GM21367 (cell line): Measurements from ENCODE around the gene VENTX.

Experiments used
- ATAC-seq: cut with Tn5 transposase; IDR thresholded peaks from one replicate; pipeline ENCODE4 v1.9.1; 2021; ENCODE audit not compliant: unreplicated experiment

The VENTX gene

GRCh38 chr10:133201948-133202725 lies 35.5 kb upstream of the VENTX start:
- ATAC-seq, result no peak

DNA sequence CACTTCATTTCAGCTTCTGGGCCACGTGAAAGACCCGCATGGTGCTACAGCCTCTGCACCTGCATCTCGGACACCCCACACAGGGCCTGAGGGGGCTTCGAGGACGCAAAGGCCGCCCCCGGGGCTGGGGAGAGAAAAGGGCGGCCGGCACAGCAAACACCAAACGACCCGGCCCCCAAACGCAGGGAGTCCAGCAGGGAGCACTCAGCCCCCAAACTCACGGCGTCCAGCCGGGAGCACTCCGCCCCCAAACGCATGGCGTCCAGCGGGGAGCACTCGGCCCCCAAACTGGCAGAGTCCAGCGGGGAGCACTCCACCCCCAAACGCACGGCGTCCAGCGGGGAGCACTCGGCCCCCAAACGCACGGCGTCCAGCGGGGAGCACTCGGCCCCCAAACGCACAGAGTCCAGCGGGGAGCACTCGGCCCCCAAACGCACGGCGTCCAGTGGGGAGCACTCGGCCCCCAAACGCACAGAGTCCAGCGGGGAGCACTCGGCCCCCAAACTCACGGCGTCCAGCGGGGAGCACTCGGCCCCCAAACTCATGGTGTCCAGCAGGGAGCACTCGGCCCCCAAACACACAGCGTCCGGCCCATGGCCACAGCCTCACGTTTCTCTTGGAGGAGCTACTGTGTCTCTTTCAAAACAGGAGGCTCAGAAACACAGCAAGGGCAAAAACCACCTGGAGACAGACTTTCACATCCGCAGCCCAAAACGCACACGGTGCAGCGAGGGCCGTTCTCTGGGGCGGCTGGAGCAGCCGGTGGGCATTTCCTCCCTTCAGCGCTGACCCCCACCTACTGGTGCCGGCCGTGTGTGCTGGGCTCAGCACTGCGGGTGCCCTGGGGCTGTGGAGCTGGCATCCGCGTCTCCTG lies 34.6 kb upstream of the VENTX start:
- no peak for ATAC-seq

GRCh38 chr10:133203652-133204195 lies 33.9 kb upstream of the VENTX start:
- no peak for ATAC-seq

- ATAC-seq, result no peak
Observed at GRCh38 chr10:133204226-133205015, 33.2 kb upstream of the VENTX start.

GRCh38 chr10:133205146-133205545 lies 32.5 kb upstream of the VENTX start:
- ATAC-seq, result no peak

DNA sequence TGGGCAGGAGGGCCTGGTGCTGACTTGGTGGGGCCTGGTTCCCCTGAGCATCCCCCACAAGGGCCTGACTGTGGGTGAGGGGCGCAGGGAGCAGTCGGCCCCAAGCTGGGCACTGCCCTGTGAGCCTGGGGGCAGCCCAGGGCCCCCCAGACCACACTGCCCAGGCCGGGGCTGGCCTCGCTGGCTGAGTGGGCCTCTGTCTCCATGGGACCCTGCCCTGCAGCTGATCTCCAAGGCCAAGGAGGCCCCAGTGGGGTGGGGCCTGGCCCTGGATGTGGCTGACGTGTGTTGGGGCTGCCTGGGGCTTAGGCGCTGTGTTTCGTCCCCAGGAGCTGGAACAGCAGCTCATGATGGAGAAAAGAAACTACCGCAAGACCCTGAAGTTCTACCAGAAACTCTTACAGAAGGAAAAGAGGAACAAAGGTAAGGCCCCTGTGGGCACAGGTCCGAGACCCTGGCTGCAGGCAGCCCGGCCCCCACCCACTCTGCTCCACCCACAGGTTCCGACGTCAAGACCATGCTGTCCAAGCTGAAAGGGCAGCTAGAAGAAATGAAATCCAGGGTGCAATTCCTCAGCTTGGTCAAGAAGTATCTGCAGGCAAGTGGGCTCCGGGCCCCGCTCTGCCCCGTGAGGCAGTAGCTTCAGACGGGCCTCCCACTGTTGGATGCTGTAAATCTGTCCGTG lies 31.2 kb upstream of the VENTX start:
- ATAC-seq, result no peak

DNA sequence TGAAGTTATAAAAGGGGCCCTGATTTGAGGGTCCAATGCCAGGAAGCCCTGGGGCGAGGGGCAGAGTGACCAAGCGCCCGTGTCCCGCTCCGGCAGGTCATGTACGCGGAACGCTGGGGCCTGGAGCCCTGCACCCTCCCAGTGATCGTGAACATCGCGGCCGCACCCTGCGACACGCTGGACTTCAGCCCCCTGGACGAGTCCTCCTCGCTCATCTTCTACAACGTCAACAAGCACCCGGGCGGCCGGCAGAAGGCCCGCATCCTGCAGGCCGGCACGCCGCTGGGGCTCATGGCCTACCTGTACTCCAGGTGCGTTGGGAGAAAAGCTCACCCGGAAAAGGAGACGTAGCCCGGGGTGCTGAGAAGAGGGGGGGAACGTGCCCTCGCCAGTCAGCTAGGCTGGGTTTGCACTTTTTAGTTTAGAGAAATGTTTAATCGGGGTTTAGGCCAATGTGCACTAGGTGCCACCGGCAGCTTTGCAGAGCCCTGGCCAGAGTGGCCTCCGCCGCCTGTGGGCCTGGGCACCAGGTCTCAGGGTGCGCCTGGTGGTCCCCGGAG lies 30.5 kb upstream of the VENTX start:
- ATAC-seq, result no peak

- no peak for ATAC-seq
Observed at GRCh38 chr10:133207627-133208026, 30.0 kb upstream of the VENTX start.

- ATAC-seq, result no peak
Observed at GRCh38 chr10:133208466-133208865, 29.2 kb upstream of the VENTX start.

DNA sequence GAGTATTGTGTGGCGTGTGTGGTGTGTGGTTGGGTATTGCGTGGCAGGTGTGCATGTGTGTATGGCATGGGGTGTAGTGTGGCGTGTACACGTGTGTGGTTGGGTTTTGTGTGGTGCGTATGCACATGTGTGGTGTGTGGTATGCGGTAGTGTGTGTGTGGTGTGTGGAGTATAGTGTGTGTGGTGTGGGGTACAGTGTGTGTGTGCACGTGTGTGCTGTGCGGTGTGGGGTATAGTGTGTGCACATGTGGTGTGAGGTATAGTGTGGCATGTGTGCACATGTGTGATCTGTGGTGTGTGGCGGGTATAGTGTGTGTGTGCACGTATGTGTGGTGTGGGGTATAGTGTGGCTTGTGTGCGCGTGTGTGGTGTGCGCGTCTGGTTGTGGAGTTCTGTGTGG lies 28.5 kb upstream of the VENTX start:
- no peak for ATAC-seq

DNA sequence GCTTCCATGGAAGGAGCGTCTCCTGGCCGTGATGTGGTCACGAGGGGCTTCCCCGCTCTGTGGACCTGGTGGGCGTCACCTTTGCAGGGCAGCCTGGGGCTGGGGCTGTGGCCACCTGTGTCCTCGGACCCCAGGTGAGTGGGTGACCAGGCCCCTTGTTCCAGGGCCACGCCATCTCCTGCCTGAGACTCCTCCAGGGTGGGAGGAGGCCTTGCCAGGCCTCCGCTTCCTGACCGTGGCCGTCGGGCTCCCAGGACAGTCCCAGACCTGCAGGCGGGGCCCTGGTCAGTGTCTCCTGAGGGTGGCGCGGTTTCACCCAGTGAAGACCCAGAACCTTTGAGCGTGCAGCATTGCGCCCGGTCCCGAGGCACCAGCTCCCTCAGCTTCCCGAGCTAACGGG lies 28.0 kb upstream of the VENTX start:
- no peak for ATAC-seq

DNA sequence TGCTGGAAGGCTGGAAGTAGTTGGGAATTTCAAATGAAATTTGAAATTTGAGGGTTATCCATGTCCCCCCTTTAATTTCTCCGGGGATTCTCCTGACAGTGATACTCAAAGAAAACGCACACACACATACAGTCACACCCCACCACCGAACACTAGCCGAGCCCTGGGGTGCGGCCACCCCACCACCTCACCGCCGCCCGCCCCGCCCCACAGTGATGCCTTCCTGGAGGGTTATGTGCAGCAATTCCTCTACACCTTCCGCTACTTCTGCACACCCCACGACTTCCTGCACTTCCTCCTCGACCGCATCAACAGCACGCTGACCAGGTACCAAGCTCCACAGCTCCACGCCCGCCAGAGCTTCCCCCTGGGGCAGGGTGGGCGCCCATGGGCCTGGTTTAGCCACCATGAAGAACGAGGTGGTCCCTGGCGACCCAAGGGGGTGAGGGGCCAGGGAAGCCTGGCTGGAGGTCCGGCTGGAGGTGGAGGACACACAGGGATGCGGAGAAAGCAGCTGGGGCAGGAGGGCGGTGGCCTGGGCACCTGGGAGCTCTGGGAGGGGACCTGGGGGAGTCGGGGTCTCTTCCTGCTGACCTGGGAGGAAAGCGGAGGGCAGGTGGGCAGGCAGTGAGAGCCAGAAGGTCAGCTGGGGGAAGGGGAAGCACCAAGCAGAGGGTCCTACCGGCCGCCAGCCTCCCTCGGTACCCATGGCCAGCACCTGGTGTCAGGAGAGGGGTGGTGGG lies 27.1 kb upstream of the VENTX start:
- ATAC-seq, result no peak

GRCh38 chr10:133211141-133211830 lies 26.4 kb upstream of the VENTX start:
- ATAC-seq, result no peak

- ATAC-seq, result no peak
Observed at GRCh38 chr10:133211959-133212852, 25.4 kb upstream of the VENTX start.

GRCh38 chr10:133212853-133213494 lies 24.7 kb upstream of the VENTX start:
- ATAC-seq, result no peak

DNA sequence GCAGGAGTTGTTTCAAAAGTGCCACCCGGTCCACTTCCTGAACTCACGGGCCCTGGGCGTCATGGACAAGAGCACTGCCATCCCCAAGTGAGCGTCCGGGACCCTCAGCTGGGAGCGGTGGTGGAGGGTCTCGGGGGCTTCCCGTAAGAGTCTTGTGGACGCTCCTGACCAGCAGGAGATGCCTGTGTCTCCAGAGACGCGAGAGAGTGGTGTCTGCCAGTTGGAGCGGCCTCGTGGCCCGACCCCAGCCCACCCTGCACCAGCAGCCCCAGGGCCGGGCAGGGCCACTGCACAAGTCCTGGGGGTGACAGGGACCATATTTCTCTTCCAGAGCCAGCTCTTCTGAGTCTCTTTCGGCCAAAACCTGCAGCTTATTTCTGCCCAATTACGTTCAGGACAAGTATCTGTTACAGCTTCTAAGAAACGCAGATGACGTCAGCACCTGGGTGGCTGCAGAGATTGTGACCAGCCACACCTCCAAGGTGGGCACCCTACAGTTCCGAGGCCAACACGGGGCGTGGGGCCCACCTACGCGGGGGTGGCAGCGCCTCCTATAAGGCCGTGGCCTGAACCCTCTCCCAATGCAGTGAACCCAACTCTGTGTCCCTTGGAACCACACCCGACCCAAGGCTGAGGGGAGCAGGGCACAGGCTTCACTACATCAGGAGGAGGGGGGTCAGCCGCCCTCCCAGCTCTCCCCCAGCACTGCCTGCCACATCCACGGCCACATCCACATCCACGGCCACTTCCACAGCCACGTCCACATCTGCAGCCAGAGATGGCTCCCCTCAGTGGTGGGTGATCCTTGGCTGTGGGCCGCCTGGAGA lies 23.8 kb upstream of the VENTX start:
- no peak for ATAC-seq
